B cell (primary cell): ENCODE measurements around the gene AGPAT3. TPM values are rescaled to one million over a fixed set of nuclear protein-coding genes. Genes with fewer than 3 reads are reported as not detected.
"Not testable (repeated sequence)": the region's sequence is repeated elsewhere in the genome, so short reads cannot be mapped to it uniquely, and the experiment has no call there.

Source experiments
- ATAC-seq: fragments of 200-7000 bp; cut with Tn5 transposase; one replicate; pipeline ENCODE4 v1.10.0; 2021; ENCODE audit warnings: low read depth, mild to moderate bottlenecking, moderate number of reproducible peaks, moderate library complexity
- CTCF ChIA-PET: fragments of 350-600 bp; sonication (Branson Sonifier 250); formaldehyde crosslinking; loops from one replicate; lab custom pipeline; 2021; ENCODE audit warnings: antibody characterized with exemption, inconsistent platforms; lab: Charles Lee
- POLR2A ChIA-PET: fragments of 350-600 bp; sonication (Branson Sonifier 250); formaldehyde crosslinking; loops from one replicate; lab custom pipeline; 2021; ENCODE audit warnings: antibody characterized with exemption; lab: Charles Lee
- DNase-seq: peaks from one replicate; pipeline ENCODE4 v3.0.0; 2013
- H2AFZ ChIP-seq: 2 replicates; pipeline ENCODE4 v1.6.1; 2012; ENCODE audit warnings: mild to moderate bottlenecking, low read depth, low read length; ENCODE audit not compliant: insufficient read depth, poor library complexity, severe bottlenecking
- H3K27ac ChIP-seq, 2 donors: 1 replicate in 1 of 2; 2 replicates in 1 of 2; pipeline ENCODE4 v1.5.1; 2012 to 2013; ENCODE audit warnings: low read length in 2 of 2, mild to moderate bottlenecking in 2 of 2, moderate library complexity in 1 of 2
- H3K27me3 ChIP-seq, 4 experiments: fragments of 200-600 bp in 1 of 4; sonication (generic) in 1 of 4; replicated peaks in 1 of 4; 1 replicate in 2 of 4; 2 replicates in 2 of 4; pipeline versions ENCODE4 v1.6.1 to v1.7.0; 2013 to 2016; ENCODE audit warnings: low read length in 3 of 4, mild to moderate bottlenecking in 2 of 4, mixed read lengths in 1 of 4, moderate library complexity in 1 of 4; ENCODE audit not compliant: insufficient read depth in 4 of 4, control insufficient read depth in 3 of 4; ENCODE audit errors: control extremely low read depth in 1 of 4
- H3K36me3 ChIP-seq, 2 experiments: replicated peaks in 1 of 2; 1 replicate in 1 of 2; 2 replicates in 1 of 2; pipeline versions ENCODE4 v1.6.1 to v1.7.1; 2013; ENCODE audit warnings: low read length in 1 of 2; ENCODE audit not compliant: insufficient read depth in 2 of 2, control insufficient read depth in 1 of 2; ENCODE audit errors: control extremely low read depth in 1 of 2, extremely low read depth in 1 of 2
- H3K4me1 ChIP-seq, 2 donors: fragments of 200-600 bp in 1 of 2; sonication (generic) in 1 of 2; 1 replicate in 1 of 2; 2 replicates in 1 of 2; pipeline versions ENCODE4 v1.5.1 to v1.6.1; 2013 to 2017; ENCODE audit warnings: low read length in 2 of 2; ENCODE audit not compliant: control insufficient read depth in 2 of 2, insufficient read depth in 2 of 2
- H3K4me2 ChIP-seq: replicated peaks from 2 replicates; pipeline ENCODE3; 2012; ENCODE audit warnings: mild to moderate bottlenecking, low read depth, low read length; ENCODE audit not compliant: poor library complexity, severe bottlenecking
- H3K4me3 ChIP-seq, 5 experiments: fragments of 200-600 bp in 1 of 5; sonication (generic) in 1 of 5; 1 replicate in 3 of 5; 2 replicates in 2 of 5; pipeline versions ENCODE4 v1.5.1 to v1.7.0; 2011 to 2016; ENCODE audit warnings: low read length in 4 of 5, mild to moderate bottlenecking in 4 of 5, low read depth in 2 of 5, control low read depth in 1 of 5, moderate library complexity in 1 of 5; ENCODE audit not compliant: insufficient read depth in 1 of 5; ENCODE audit errors: control extremely low read depth in 1 of 5, extremely low read depth in 1 of 5
- H3K79me2 ChIP-seq: fragments of 200-600 bp; sonication (generic); one replicate; pipeline ENCODE4 v1.6.0; 2016; ENCODE audit warnings: low read length; ENCODE audit not compliant: control insufficient read depth, insufficient read depth
- H3K9ac ChIP-seq: fragments of 200-600 bp; sonication (generic); 2 replicates; pipeline ENCODE4 v1.6.1; 2017; ENCODE audit warnings: mild to moderate bottlenecking, low read length, moderate library complexity
- H3K9me3 ChIP-seq, 3 donors: one replicate each; pipeline versions ENCODE4 v1.6.1 to v1.7.1; 2013; ENCODE audit warnings: low read length in 2 of 3; ENCODE audit not compliant: control insufficient read depth in 2 of 3, insufficient read depth in 1 of 3; ENCODE audit errors: control extremely low read depth in 1 of 3
- H4K20me1 ChIP-seq: 2 replicates; pipeline ENCODE4 v1.6.0; 2012; ENCODE audit warnings: mild to moderate bottlenecking, low read length; ENCODE audit not compliant: insufficient read depth, control insufficient read depth, poor library complexity, severe bottlenecking
- H3K27ac Mint-ChIP-seq: one replicate; pipeline ENCODE4 v1.8.0; 2021; ENCODE audit warnings: mixed read lengths
- H3K27me3 Mint-ChIP-seq: one replicate; pipeline ENCODE4 v1.8.0; 2021; ENCODE audit warnings: mixed read lengths
- H3K4me1 Mint-ChIP-seq: one replicate; pipeline ENCODE4 v1.8.0; 2021; ENCODE audit warnings: mixed read lengths
- H3K4me3 Mint-ChIP-seq: one replicate; pipeline ENCODE4 v1.8.0; 2021; ENCODE audit warnings: mixed read lengths
- H3K9me3 Mint-ChIP-seq: one replicate; pipeline ENCODE4 v1.8.0; 2022; ENCODE audit warnings: mixed read lengths; ENCODE audit not compliant: insufficient read depth
- EZH2 ChIP-seq: IDR thresholded peaks from 2 replicates; pipeline ENCODE4 v1.6.1; 2012; ENCODE audit warnings: borderline replicate concordance, low read depth, mild to moderate bottlenecking, moderate library complexity, low read length; ENCODE audit not compliant: insufficient read depth, poor library complexity, severe bottlenecking
- WGBS: methylation state at CpG from one replicate; pipeline ENCODE4 v1.1.5; 2013; ENCODE audit warnings: missing lambda C conversion rate; ENCODE audit not compliant: insufficient coverage; 5-methylcytosine and 5-hydroxymethylcytosine counted together
- intact Hi-C: fragments of 100-400 bp; cut with micrococcal nuclease; formaldehyde crosslinking; loops from one replicate; pipeline ENCODE4 v1.10.0; 2022
- polyA plus RNA-seq: library from polyadenylated mRNA; depleted of rRNA; stranded (reverse); fragments of >200 nt; gene quantifications from 2 replicates; pipeline ENCODE4 v1.2.3, GENCODE V29; 2012
- total RNA-seq, 2 donors: library from RNA; stranded (reverse); fragments of 120-200 nt in 1 of 2; gene quantifications; 1 replicate in 1 of 2; 2 replicates in 1 of 2; pipeline versions ENCODE4 v1.2.3 to v1.2.4, GENCODE V29; 2013 to 2022
- TF ChIP-seq, protein P1 (sequence below): fragments of 200-600 bp; IDR thresholded peaks from one replicate; pipeline ENCODE4 v1.8.0; 2022; ENCODE audit warnings: antibody characterized with exemption, mild to moderate bottlenecking

AGPAT3 gene
- total and polyA plus RNA-seq, 2 donors (not counting 1 experiment from before 2014, with no cell fraction given) = 14.3 to 49.3 TPM

DNA sequence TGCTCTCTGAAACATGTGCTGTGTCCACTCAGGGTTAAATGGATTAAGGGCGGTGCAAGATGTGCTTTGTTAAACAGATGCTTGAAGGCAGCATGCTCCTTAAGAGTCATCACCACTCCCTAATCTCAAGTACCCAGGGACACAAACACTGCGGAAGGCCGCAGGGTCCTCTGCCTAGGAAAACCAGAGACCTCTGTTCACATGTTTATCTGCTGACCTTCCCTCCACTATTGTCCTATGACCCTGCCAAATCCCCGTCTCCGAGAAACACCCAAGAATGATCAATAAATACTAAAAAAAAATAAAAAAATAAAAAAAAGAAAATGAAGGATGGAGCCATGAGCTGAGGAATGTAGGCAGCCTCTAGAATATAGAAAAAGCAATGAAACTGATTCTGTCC, 42.3 kb upstream of the AGPAT3 start:
- POLR2A ChIA-PET = interaction anchor here (0.6 kb wide), 1 partner anchor 1631 kb away, joined by 3 read pairs; no protein-coding TSS in a partner anchor
- H3K27ac Mint-ChIP-seq, H2AFZ ChIP-seq, H3K36me3 ChIP-seq, H3K27me3 ChIP-seq, DNase-seq, H3K4me3 ChIP-seq, ATAC-seq, intact Hi-C loops, H3K4me1 ChIP-seq, H3K9ac ChIP-seq, H3K27me3 Mint-ChIP-seq, H3K4me2 ChIP-seq, H3K27ac ChIP-seq, H3K9me3 Mint-ChIP-seq, H4K20me1 ChIP-seq, H3K4me1 Mint-ChIP-seq, H3K4me3 Mint-ChIP-seq, H3K79me2 ChIP-seq, CTCF ChIA-PET: not testable (repeated sequence)
- peaks cover 0 to 19% (median 9%) of the 10 kb centered on the region in 3 donors for H3K9me3 ChIP-seq
- no CpG with 5 or more reads among the region's 5 CpGs for WGBS

DNA sequence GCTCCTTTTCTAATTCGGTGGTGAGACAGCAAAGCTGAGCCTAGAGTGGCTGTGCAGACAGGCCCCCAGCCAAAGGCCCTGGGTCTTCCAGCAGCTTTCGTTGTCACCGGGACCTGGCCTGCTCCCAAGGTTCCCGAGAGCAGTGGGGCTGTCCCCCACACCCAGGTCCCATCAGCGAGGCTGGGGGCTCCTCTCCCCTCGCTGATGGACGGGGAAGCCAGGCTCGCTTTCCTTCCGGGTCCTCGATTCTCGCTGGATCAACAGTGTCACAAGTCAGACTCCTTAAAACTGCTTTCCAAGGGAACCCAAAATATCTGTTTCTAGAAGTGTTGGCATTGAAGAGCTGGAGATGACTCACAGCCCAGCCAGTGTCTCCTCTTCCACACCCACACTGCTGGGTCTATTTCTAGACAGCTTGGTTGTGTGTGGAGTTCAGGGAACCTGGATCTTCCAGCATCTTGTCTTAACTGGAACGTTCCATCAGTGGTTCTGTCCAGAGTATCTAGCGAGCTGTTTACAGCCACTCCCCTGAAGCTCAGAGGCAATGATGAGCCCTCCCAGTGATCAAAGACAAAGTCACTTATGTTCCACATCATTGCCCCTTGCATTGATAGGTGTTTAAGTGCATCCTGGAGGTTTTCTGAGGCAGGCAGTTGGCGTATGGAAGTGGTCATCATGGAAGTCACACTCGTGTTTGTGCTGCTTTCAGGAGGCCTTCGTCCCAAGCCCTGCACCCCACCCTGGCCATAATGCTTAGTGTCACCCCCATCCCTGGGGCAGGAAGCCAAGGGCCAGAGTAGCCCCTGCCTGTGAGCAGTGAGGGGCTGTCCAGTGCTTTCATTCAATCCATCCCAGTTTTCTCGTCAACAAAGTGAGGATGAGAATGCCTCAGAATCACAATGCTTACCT, 40.4 kb upstream of the AGPAT3 start:
- TF ChIP-seq EZH2 = no peak
- TF ChIP-seq, protein P1, sequence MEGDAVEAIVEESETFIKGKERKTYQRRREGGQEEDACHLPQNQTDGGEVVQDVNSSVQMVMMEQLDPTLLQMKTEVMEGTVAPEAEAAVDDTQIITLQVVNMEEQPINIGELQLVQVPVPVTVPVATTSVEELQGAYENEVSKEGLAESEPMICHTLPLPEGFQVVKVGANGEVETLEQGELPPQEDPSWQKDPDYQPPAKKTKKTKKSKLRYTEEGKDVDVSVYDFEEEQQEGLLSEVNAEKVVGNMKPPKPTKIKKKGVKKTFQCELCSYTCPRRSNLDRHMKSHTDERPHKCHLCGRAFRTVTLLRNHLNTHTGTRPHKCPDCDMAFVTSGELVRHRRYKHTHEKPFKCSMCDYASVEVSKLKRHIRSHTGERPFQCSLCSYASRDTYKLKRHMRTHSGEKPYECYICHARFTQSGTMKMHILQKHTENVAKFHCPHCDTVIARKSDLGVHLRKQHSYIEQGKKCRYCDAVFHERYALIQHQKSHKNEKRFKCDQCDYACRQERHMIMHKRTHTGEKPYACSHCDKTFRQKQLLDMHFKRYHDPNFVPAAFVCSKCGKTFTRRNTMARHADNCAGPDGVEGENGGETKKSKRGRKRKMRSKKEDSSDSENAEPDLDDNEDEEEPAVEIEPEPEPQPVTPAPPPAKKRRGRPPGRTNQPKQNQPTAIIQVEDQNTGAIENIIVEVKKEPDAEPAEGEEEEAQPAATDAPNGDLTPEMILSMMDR = no peak
- Histone ChIP-seq H2AFZ (no peak overlapping the region), H3K27ac (no peak overlapping the region), H3K4me1 (no peaks in the 10 kb centered on the region), H3K36me3 (no peaks in the 10 kb centered on the region), H3K4me3 (no peak overlapping the region), H3K9ac (no peak overlapping the region), H3K4me2 (no peak overlapping the region), H3K79me2 (no peaks in the 10 kb centered on the region), H4K20me1 (no peaks in the 10 kb centered on the region), H3K9me3 (peaks cover 0 to 2% (median 0%) of the 10 kb centered on the region in 3 donors), H3K27me3 (peaks cover 0 to 7% (median 0%) of the 10 kb centered on the region in 4 experiments)
- peaks cover 11% of the 10 kb centered on the region for H3K27me3 Mint-ChIP-seq
- ChIA-PET POLR2A (no interaction called here), CTCF (interaction anchor here (1.0 to 1.2 kb wide), 2 partner anchors 14 to 102 kb away, joined by 3 read pairs; no protein-coding TSS in a partner anchor)
- no peak overlapping the region for H3K27ac Mint-ChIP-seq
- H3K9me3 Mint-ChIP-seq = no peaks in the 10 kb centered on the region
- H3K4me1 Mint-ChIP-seq = no peaks in the 10 kb centered on the region
- intact Hi-C loops = no loop called here
- no peak overlapping the region for H3K4me3 Mint-ChIP-seq
- 91% methylated on average over 14 of the region's 17 CpGs for WGBS
- ATAC-seq = no peak
- no peak for DNase-seq
